RPMI8226 (cell line): ENCODE measurements around the gene RUNDC3A.
"Not testable (repeated sequence)": the region's sequence is repeated elsewhere in the genome, so short reads cannot be mapped to it uniquely, and the experiment has no call there.

Experiments
- DNase-seq: peaks from one replicate; pipeline ENCODE4 v3.0.0-alpha.2; 2015

Gene RUNDC3A

DNA sequence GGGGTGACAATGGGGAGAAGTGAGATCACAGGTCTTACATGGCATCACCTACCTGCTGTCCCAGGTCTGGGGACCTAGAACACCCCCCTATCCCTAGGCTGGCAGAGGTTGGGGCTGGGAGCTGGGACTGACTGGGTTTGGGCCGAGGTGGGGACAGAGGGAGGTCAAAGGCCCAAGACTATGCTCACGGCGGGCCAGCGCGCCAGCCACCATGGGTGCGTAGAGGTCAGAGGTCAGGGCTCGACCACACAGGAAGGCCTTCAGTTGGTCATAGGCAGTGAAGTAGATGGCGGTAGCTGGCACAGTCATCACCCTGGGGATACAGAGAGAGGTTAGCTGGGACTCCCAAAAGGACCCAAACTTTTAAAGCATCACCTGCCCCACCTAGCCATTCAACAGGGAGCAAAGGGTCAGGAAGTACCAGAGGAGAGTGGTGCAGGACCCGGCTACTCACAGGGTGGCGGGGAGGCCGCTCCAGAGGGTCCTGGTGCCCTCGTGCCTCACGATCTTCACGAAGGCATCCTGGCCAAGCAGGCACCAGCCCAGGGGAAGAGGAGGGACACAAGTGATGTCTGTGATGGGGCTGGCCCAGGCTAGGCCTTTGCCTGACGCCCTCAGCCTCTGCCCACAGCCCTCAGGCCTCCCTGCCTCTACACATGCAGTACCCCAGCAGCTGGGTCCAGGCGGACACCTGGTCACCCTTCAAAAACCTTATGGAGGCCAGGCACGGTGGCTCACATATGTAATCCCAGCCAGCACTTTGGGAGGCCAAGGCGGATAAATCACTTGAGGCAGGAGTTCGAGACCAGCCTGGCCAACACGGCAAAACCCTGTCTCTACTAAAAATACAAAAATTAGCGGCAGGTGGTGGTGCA, 13.1 kb downstream of the RUNDC3A start:
- no peak for DNase-seq

DNA sequence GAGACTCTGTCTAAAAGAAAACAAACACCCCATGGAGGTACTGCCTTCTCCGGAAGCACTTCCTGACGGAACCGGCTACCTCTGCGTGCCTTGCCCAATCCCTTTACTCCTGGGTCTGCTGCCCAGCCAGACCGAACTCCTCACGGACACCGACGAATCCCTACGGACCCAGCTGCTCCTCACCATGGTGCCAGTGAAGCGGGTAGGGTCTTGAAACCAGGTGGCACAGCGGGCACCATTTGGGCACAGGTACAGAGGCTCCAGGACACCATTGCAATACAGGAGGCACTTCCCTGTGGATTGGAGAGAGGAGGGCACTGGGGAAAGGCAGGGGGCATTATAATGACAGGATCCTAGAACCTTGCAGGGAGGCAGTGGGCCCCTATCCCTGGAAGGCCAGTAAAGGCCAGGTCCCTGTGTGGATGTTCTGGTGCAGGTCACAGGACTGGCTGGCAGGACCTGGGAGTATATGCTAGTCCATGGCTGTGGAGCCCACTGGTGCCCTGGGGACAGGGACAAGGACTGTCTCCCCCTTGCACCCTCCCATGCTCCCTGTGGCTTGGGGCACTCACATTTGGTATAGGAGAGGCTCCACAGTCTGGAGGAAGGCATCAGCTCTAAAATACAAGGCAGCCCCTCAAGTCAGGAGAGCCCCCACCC, 14.0 kb downstream of the RUNDC3A start:
- DNase-seq = no peak

DNA sequence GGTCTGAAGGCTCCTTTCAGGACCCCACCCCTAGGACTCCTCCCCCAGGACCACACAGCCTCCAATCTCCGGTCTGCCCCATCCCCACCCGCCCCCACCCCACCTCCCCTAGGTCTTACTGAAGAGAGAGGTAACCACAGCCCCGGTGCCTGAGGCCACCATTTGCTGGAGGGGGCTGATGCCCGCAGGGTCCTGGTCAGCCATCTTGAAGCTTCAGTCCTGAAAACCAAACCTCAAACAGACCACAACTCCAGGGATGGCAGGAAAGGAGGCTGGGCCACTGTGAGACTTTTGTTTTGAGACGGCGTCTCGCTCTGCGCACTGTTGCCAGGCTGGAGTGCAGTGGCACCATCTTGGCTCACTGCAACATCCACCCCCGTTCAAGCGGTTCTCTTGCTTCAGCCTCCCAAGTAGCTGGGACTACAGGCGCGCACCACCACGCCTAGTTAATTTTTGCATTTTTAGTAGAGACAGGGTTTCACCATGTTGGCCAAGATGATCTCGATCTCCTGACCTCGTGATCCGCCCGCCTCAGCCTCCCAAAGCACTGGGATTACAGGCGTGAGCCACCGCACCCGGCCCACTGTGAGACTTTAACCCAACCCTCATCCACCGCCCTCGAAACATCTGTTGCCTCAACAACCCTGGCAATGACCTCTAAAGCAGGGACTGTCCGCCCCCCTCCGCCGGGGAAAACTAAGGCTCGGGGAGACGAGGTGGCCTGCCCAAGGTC, 15.1 kb downstream of the RUNDC3A start:
- no peak for DNase-seq

- DNase-seq = peak; percentile 29
Observed at GRCh38 chr17:44324092-44324570, 15.7 kb downstream of the RUNDC3A start.

- DNase-seq = peak; percentile 97
Observed at GRCh38 chr17:44324571-44325275, 16.3 kb downstream of the RUNDC3A start, which contains the start of gene SLC25A39. SLC25A39 (minus strand) TSS chr17:44324823; CDS start chr17:44323562, 1,261 bp downstream.

GRCh38 chr17:44326861-44327444, 18.6 kb downstream of the RUNDC3A start:
- DNase-seq = peak; percentile 97

DNA sequence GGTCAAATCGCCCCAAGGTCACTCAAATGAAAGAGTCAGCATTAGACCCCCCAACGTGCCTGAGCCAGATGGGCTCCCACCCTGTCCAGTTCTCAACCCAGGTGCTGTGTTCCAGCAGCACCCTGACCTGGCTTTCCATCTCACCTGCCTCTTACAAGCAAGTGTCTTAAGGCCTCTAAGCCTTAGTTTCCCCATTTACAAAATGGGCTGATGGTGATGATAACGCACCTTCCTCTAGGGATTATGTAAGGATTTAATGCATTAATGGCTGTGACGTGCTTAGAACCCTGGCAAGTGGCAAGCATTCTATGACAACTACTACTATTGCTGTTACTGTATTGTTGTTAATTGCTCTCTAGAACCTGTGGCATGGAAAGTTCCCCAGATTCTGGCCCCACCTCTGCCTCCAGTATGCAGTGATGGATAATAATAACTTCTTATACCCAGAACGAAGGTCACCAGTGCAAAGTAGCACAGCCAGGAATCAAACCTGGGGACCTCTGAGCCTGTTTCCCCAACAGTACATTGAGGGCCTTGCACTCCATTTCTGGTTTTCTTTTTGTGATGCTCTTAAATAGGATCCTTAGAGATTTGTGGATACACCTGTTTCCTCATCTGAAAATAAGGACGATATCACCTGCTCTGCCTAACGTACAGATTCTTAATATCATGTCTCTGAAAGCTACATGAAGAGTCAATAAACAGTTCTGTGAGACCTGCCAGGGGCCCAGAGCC, 19.5 kb downstream of the RUNDC3A start:
- DNase-seq = no peak

- DNase-seq = not testable (repeated sequence)
Observed at GRCh38 chr17:44329516-44329915, 21.1 kb downstream of the RUNDC3A start.

DNA sequence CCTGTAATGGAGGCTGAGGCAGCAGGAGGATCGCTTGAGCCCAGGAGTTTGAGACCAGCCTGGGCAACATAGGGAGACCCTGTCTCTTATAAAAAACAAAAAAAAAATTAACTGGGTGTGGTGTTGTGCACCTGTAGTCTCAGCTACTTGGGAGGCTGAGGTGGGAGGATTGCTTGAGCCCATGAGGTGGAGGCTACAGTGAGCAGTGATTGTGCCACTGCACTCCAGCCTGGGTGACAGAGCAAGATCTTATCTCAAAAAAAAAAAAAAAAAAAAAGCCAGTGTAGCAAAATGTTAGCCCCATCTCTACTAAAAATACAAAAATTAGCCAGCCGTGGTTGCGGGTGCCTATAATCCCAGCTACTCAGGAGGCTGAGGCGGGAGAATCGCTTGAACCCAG, 21.9 kb downstream of the RUNDC3A start:
- DNase-seq = not testable (repeated sequence)

DNA sequence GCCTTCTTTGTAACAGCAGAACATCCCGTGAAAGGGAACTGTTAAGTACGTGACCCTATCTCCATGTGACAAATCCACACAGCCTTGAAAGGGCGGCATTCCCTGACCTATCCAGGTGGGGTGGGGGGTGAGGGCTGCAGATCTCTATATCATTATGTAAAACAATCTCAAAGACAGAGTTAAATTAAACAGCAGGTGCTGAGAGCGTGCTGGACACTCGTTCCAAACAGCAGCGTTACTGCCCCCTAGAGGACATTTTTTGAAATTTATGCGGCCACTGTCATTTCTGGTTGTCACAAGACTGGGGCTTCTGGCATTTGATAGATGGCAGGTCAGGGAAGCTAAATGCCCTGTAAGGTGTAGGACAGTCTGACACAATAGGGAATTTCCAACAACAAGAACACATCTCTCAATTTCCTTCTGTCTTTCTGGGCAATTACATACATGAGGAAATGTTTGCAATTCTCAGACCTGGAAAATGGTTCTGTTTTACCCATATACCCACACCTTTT, 22.9 kb downstream of the RUNDC3A start:
- DNase-seq = peak; percentile 89

- no peak for DNase-seq
Observed at GRCh38 chr17:44333371-44333770, 25.0 kb downstream of the RUNDC3A start.

DNA sequence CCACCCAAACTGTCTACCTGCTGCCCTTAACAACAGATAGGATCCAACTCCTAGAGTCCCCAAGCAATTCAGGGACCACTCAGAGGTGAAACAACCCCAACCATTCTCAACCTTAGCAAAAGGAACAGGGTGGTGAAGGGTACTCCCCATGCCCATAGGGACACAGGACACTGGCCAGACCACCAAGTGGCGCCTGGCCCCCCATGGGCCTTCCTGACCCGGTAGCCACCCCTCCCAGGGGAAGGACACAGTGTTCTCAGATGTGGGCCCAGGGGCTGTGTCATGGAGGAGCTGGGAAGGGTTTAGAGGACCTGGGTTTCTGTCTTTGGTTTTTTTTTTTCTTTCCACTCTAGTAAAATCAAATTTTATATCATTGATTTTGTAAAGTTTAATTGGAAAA, 25.9 kb downstream of the RUNDC3A start:
- no peak for DNase-seq

GRCh38 chr17:44334727-44335126, 26.3 kb downstream of the RUNDC3A start:
- peak; percentile 96 for DNase-seq

DNA sequence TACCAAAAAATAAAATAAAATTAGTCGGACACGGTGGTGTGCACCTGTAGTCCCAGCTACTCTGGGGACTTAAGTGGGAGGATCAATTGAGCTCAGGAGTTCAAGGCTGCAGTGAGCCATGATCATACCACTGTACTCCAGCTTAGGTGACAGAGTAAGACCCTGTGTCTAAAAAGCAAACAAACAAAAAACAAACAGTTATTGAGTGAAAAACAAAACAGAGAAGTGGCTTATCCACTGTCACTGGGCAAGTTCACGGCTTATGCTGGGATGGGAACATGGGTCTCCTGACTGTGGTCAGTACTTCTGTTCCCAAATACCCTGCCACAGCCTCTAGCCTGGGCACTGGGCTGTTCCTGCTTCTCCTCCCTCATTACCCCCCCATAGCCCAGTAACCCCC, 27.2 kb downstream of the RUNDC3A start:
- DNase-seq = no peak

GRCh38 chr17:44335968-44336367, 27.6 kb downstream of the RUNDC3A start:
- DNase-seq = no peak

GRCh38 chr17:44338702-44339101, 30.3 kb downstream of the RUNDC3A start:
- peak; percentile 51 for DNase-seq

DNA sequence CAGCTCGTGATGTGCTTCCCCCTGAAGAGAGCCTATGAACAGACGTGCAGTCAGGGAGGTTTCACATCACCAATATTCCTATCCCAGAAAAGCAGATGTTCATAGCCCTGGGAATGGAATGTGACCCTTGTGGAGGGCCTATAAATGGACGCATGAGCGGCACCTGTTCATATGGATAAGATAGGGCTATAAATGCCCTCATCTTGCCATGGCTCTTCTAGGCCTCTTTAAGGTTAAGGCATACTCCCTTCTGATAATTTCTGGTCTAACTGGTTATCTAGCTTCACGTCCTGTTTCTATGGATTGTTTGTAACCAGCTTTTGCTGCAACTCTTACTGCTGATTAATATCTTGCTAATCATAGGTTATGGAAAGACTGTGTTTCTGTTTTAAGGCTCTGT, 32.2 kb downstream of the RUNDC3A start:
- DNase-seq = not testable (repeated sequence)

- DNase-seq = no peak
Observed at GRCh38 chr17:44343510-44344209, 35.3 kb downstream of the RUNDC3A start.

DNA sequence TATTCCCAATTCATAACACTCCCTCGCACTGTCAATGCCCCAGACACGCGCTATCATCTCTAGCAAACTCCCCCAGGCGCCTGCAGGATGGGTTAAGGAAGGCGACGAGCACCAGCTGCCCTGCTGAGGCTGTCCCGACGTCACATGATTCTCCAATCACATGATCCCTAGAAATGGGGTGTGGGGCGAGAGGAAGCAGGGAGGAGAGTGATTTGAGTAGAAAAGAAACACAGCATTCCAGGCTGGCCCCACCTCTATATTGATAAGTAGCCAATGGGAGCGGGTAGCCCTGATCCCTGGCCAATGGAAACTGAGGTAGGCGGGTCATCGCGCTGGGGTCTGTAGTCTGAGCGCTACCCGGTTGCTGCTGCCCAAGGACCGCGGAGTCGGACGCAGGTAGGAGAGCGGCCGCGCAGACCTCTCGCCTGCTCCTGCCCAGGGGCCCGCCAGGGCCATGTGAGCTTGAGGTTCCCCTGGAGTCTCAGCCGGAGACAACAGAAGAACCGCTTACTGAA, 36.6 kb downstream of the RUNDC3A start, which contains the start of gene GRN:
Gene GRN, plus strand, starts transcription at position 364 of the 515 bp plus-strand sequence. CDS start 3,863 bp downstream, outside the sequence.
- DNase-seq = peak; percentile 95

- DNase-seq = peak; percentile 50
Observed at GRCh38 chr17:44345454-44346026, 37.1 kb downstream of the RUNDC3A start.
